Vagina (tissue), 2 donors: ENCODE results near the gene SET.

Source experiments
- CTCF ChIP-seq, 3 experiments: fragments of 450-650 bp in 2 of 3; fragments of 200-600 bp in 1 of 3; sonication (generic) in 1 of 3; IDR thresholded peaks; one replicate each; pipeline ENCODE4 v1.5.1; 2017 to 2019; ENCODE audit warnings: antibody characterized with exemption in 3 of 3, mild to moderate bottlenecking in 2 of 3, moderate library complexity in 2 of 3
- POLR2A ChIP-seq, 2 donors: fragments of 450-650 bp; IDR thresholded peaks; one replicate each; pipeline ENCODE4 v1.6.1; 2017; ENCODE audit warnings: antibody characterized with exemption in 2 of 2, mild to moderate bottlenecking in 2 of 2, moderate library complexity in 2 of 2
- POLR2AphosphoS5 ChIP-seq, 2 donors: sonication (generic); formaldehyde crosslinking; IDR thresholded peaks; one replicate each; pipeline ENCODE4 v1.9.0; 2017; ENCODE audit warnings: antibody characterized with exemption in 2 of 2, mild to moderate bottlenecking in 2 of 2, low read depth in 1 of 2; ENCODE audit not compliant: insufficient read depth in 1 of 2

GRCh38 chr9:128684065-128684324 lies 5.0 kb upstream of the SET start:
- no peak for TF ChIP-seq CTCF (IDR thresholded peaks at IDR 0.05)
- TF ChIP-seq POLR2AphosphoS5 (IDR thresholded peaks at IDR 0.05; ENCODE audit: insufficient read depth in 1 of 2, low read depth in 1 of 2): no peak
- TF ChIP-seq POLR2A (IDR thresholded peaks at IDR 0.05): no peak
